ENCODE data around the gene SGCA.

SGCA gene

DNA sequence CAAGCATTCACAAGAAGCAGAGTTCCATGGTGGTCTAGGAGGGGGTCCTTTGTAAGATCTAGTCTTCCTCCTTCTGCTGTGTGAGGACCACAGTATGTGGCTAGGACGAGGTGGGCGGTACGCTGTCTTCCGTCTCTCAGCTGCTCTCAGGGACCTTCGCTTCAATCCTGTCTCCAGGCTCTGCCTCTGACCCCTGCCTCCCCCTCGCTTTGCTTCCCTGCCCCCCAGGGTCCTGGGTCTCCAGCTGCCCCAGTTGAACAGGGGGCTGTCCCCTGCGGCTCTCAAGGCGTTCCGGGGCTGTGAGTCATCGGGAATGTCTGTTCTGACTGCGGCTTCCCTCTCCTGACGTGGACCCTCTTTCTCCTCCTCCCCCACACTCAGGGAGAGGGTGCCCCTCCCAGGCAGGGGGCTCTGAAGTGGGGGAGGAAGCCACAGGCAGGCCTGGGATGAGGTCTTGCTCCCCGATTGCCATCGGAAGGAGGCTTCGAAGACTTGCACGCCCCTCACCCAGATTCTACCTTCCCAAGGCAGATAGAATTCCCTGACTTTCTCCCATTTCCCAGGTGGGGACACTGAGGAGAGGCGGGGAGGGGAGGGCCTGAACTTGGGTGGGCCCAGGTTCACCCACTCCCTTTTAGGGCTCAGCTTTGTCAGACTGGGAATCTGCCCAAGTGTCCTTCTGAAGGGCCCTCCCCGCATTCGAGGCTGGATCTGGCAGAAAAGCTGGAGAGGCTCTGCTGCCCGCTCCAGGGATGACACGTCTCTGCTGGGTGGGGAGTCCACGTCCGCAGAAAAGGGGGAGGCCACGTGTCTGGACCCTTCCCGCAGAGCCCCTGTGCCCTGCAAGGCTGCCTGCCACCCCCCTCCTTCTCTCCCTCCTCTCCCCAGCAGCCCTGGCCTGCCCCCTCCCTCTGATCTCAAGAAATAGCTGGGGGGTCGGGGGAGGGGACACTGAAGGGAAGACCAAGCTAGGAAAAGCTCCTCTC is 44.7 kb downstream of the SGCA start:
- H4K20me1 ChIP-seq (ENCODE audit: insufficient read depth) = no peaks in the 10 kb centered on the region
- no peak overlapping the region for H3K4me3 ChIP-seq (IDR thresholded peaks at IDR 0.05; ENCODE audit: insufficient read depth, low read depth, low read length)
- no peak overlapping the region for H2AFZ ChIP-seq (ENCODE audit: low read depth)
- H3K9ac ChIP-seq = no peak overlapping the region
- H3K27ac ChIP-seq = no peak overlapping the region
- no peak overlapping the region for H3K4me2 ChIP-seq
- TF ChIP-seq, protein P1, sequence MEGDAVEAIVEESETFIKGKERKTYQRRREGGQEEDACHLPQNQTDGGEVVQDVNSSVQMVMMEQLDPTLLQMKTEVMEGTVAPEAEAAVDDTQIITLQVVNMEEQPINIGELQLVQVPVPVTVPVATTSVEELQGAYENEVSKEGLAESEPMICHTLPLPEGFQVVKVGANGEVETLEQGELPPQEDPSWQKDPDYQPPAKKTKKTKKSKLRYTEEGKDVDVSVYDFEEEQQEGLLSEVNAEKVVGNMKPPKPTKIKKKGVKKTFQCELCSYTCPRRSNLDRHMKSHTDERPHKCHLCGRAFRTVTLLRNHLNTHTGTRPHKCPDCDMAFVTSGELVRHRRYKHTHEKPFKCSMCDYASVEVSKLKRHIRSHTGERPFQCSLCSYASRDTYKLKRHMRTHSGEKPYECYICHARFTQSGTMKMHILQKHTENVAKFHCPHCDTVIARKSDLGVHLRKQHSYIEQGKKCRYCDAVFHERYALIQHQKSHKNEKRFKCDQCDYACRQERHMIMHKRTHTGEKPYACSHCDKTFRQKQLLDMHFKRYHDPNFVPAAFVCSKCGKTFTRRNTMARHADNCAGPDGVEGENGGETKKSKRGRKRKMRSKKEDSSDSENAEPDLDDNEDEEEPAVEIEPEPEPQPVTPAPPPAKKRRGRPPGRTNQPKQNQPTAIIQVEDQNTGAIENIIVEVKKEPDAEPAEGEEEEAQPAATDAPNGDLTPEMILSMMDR (conservative IDR thresholded peaks at IDR 0.05; ENCODE audit: low read depth, low read length) = no peak
- peaks cover 47% of the 10 kb centered on the region for H3K27me3 ChIP-seq (ENCODE audit: insufficient read depth, low read depth)
- H3K36me3 ChIP-seq (ENCODE audit: insufficient read depth) = no peaks in the 10 kb centered on the region
- H3K79me2 ChIP-seq (ENCODE audit: insufficient read depth, low read depth) = no peaks in the 10 kb centered on the region
- H3K4me1 ChIP-seq (ENCODE audit: low read depth, poor library complexity, severe bottlenecking) = peaks cover 15% of the 10 kb centered on the region

DNA sequence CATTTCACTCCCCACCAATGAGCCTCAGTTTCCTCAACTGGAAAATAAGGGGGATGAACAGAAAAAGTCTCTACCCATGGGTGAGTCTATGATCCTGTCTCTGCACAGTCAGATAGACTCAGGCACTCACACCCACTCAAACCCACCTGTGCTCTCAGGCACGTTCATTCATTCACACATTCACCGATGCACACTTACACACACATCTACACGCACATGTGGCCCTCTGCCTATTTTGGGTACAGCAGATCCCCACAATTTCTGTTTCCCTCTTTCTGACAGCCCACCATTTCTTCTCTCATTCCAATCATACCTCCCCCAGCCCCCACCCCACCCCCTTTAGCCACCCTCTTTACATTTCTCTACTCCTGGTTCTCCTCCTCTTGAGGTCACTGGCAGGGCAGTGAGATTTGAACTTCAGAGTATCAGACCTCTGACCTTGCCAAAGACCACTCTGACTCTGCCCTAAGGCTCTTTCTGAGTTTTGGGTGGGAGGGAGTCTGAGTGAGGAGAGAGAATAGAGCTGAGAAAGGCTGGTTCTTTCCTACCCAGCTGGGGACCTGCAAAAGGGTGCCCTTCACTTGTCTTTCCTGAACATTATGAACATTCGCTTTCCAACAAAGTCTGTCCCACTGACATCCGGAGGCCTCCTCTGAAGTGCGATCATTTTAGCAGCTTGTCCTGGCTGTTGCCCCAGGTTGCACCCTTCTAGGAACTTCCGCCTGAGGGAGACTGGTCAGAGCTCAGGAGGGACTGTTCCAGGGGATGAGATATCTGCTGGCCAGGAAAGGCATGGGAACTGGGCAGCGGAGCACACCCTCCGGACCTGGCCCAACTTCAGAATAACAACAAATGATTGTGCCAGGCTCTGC is 45.7 kb downstream of the SGCA start:
- H4K20me1 ChIP-seq (ENCODE audit: insufficient read depth) = no peaks in the 10 kb centered on the region
- no peak overlapping the region for H2AFZ ChIP-seq (ENCODE audit: low read depth)
- no peak overlapping the region for H3K4me2 ChIP-seq
- H3K79me2 ChIP-seq (ENCODE audit: insufficient read depth, low read depth) = no peaks in the 10 kb centered on the region
- H3K4me3 ChIP-seq (IDR thresholded peaks at IDR 0.05; ENCODE audit: insufficient read depth, low read depth, low read length) = no peak overlapping the region
- H3K9ac ChIP-seq = no peak overlapping the region
- H3K27me3 ChIP-seq (ENCODE audit: insufficient read depth, low read depth) = peaks cover 38% of the 10 kb centered on the region
- TF ChIP-seq, protein P1 (conservative IDR thresholded peaks at IDR 0.05; ENCODE audit: low read depth, low read length) = no peak
- H3K36me3 ChIP-seq (ENCODE audit: insufficient read depth) = no peaks in the 10 kb centered on the region
- H3K4me1 ChIP-seq (ENCODE audit: low read depth, poor library complexity, severe bottlenecking) = peaks cover 15% of the 10 kb centered on the region
- H3K27ac ChIP-seq = no peak overlapping the region

DNA sequence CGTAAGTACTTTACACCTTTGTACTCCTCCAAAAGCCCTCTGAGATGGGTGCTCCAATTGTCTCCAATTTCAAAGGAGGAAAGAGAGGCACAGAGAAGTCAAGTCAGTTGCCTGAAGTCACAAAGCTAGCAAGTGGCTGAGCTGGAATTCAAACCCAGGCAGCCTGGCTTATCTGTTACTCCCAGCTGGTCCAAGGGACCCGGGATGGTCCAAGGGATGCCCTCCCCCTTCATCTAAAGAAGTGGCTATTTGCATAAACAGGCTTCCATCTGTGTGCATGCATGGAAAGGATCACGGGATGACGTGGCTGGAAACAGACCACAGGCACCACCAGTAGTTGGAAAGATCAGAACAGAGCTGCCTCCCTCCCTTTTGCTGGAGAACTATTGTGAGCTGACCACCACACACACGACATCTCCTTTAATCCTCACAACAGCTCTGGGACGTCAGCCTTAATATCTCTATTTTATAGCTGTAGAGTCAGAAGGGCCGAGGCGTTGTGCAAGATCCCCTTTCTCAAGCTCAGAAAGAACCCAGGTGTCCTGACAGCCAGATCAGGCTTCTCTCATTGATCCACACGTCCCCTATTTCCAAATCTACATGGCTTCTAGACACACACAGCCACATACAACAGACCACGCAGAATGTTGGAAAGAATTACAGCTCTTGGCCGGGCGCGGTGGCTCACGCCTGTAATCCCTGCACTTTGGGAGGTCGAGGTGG is 46.5 kb downstream of the SGCA start:
- Histone ChIP-seq H3K27me3 (ENCODE audit: insufficient read depth, low read depth) (peaks cover 30% of the 10 kb centered on the region), H3K4me1 (ENCODE audit: low read depth, poor library complexity, severe bottlenecking) (peaks cover 15% of the 10 kb centered on the region), H3K9ac (no peak overlapping the region), H3K4me2 (no peak overlapping the region), H3K4me3 (IDR thresholded peaks at IDR 0.05; ENCODE audit: insufficient read depth, low read depth, low read length) (no peak overlapping the region), H2AFZ (ENCODE audit: low read depth) (no peak overlapping the region), H3K36me3 (ENCODE audit: insufficient read depth) (no peaks in the 10 kb centered on the region), H4K20me1 (ENCODE audit: insufficient read depth) (no peaks in the 10 kb centered on the region), H3K27ac (no peak overlapping the region), H3K79me2 (ENCODE audit: insufficient read depth, low read depth) (no peaks in the 10 kb centered on the region)
- TF ChIP-seq, protein P1 (conservative IDR thresholded peaks at IDR 0.05; ENCODE audit: low read depth, low read length) = no peak

Measured in KMS-11 (cell line).